Measurements from ENCODE around the gene APOBEC3G. TPM values are rescaled to one million over a fixed set of nuclear protein-coding genes. Genes with fewer than 3 reads are reported as not detected.

Gene APOBEC3G
- total and polyA plus RNA-seq, 4 experiments from 2014 or later: 44.5 to 110 (median 73.0) TPM

- DNase-seq: peak; percentile 92 to 96 (median 95)
- H3K4me1 Mint-ChIP-seq: peaks cover 59 to 94% (median 76%) of the 10 kb centered on the region in 4 donors
- peaks cover 9 to 18% of the 10 kb centered on the region in 2 donors for H3K36me3 Mint-ChIP-seq
- POLR2A ChIA-PET (ENCODE audit: partially characterized antibody): interaction anchor here (1.0 to 5.0 kb wide), 8 partner anchors 10 to 229 kb away, joined by 3 to 39 read pairs (median 8); partner anchors contain the start of genes APOBEC3C, APOBEC3G and RPL3
- no peaks in the 10 kb centered on the region for H3K9me3 ChIP-seq (ENCODE audit: control insufficient read depth in 1 of 2, low read length in 2 of 2)
- CTCF ChIA-PET (ENCODE audit: partially characterized antibody): interaction anchor here (1.0 to 1.1 kb wide), 2 partner anchors 12 to 81 kb away, joined by 3 read pairs; no protein-coding TSS in a partner anchor
- H3K9me3 Mint-ChIP-seq: no peaks in the 10 kb centered on the region
- no peaks in the 10 kb centered on the region for H3K27me3 ChIP-seq (ENCODE audit: insufficient read depth, low read length)
- H3K4me3 ChIP-seq (ENCODE audit: low read length in 2 of 2): peak overlapping the region; percentile 59 to 64
- no peaks in the 10 kb centered on the region for H3K27me3 Mint-ChIP-seq
- peaks cover 94% of the 10 kb centered on the region for H3K4me1 ChIP-seq (ENCODE audit: insufficient read depth, low read length)
- peak overlapping the region; percentile 97 to 100 (median 99) for H3K27ac Mint-ChIP-seq
- H3K27ac ChIP-seq (ENCODE audit: low read depth, low read length): peak overlapping the region; percentile 98
- peak overlapping the region; percentile 72 to 88 (median 82) for H3K4me3 Mint-ChIP-seq
- intact Hi-C loops (cut with micrococcal nuclease): loop anchor here (1.0 to 5.0 kb wide), 4 partner anchors 9 to 105 kb away; partner anchors contain the start of gene APOBEC3D
- no peaks in the 10 kb centered on the region for H3K36me3 ChIP-seq (ENCODE audit: insufficient read depth, low read length)
Observed at GRCh38 chr22:39090426-39091064, 13.5 kb downstream of the APOBEC3G start.

- intact Hi-C loops (cut with micrococcal nuclease): loop anchor here (2.0 to 5.0 kb wide), 2 partner anchors 25 to 69 kb away; partner anchors contain the start of gene APOBEC3D
- Mint-ChIP-seq H3K9me3 (no peaks in the 10 kb centered on the region), H3K4me3 (peak overlapping the region; percentile 38 to 88 (median 82)), H3K4me1 (peaks cover 61 to 95% (median 79%) of the 10 kb centered on the region in 4 donors), H3K36me3 (peaks cover 6 to 13% of the 10 kb centered on the region in 2 donors), H3K27me3 (no peaks in the 10 kb centered on the region), H3K27ac (peak overlapping the region; percentile 97 to 100 (median 99))
- DNase-seq: no peak
- ChIA-PET POLR2A (ENCODE audit: partially characterized antibody) (interaction anchor here (1.1 to 5.0 kb wide), 6 partner anchors 9 to 228 kb away, joined by 3 to 39 read pairs (median 8); partner anchors contain the start of genes APOBEC3G and RPL3), CTCF (ENCODE audit: partially characterized antibody) (interaction anchor here (1.1 kb wide), 1 partner anchor 82 kb away, joined by 3 read pairs; no protein-coding TSS in a partner anchor)
- H3K4me3 ChIP-seq (ENCODE audit: low read length in 2 of 2): no peak overlapping the region
- H3K27me3 ChIP-seq (ENCODE audit: insufficient read depth, low read length): no peaks in the 10 kb centered on the region
- peaks cover 99% of the 10 kb centered on the region for H3K4me1 ChIP-seq (ENCODE audit: insufficient read depth, low read length)
- H3K27ac ChIP-seq (ENCODE audit: low read depth, low read length): peak overlapping the region; percentile 98
- H3K36me3 ChIP-seq (ENCODE audit: insufficient read depth, low read length): no peaks in the 10 kb centered on the region
- no peaks in the 10 kb centered on the region for H3K9me3 ChIP-seq (ENCODE audit: control insufficient read depth in 1 of 2, low read length in 2 of 2)
Observed at GRCh38 chr22:39091126-39092081, 14.3 kb downstream of the APOBEC3G start.

GRCh38 chr22:39092111-39092862, 15.2 kb downstream of the APOBEC3G start:
- Mint-ChIP-seq H3K36me3 (peaks cover 5 to 10% of the 10 kb centered on the region in 2 donors), H3K4me3 (peak overlapping the region; percentile 1 to 85 (median 76)), H3K27me3 (no peaks in the 10 kb centered on the region), H3K4me1 (peaks cover 60 to 98% (median 82%) of the 10 kb centered on the region in 4 donors), H3K27ac (peak overlapping the region; percentile 97 to 100 (median 99)), H3K9me3 (no peaks in the 10 kb centered on the region)
- Histone ChIP-seq H3K27me3 (ENCODE audit: insufficient read depth, low read length) (no peaks in the 10 kb centered on the region), H3K36me3 (ENCODE audit: insufficient read depth, low read length) (no peaks in the 10 kb centered on the region), H3K9me3 (ENCODE audit: control insufficient read depth in 1 of 2, low read length in 2 of 2) (no peaks in the 10 kb centered on the region), H3K27ac (ENCODE audit: low read depth, low read length) (peak overlapping the region; percentile 98), H3K4me1 (ENCODE audit: insufficient read depth, low read length) (peaks cover 99% of the 10 kb centered on the region), H3K4me3 (ENCODE audit: low read length in 2 of 2) (no peak overlapping the region)
- intact Hi-C loops (cut with micrococcal nuclease): loop anchor here (5.0 kb wide), 1 partner anchor 70 kb away; the partner anchor contains the start of gene APOBEC3D
- DNase-seq: peak in 1 of 5 donors; percentile 48
- ChIA-PET CTCF (ENCODE audit: partially characterized antibody) (interaction anchor here (0.6 kb wide), 1 partner anchor 86 kb away, joined by 3 read pairs; no protein-coding TSS in a partner anchor), POLR2A (ENCODE audit: partially characterized antibody) (interaction anchor here (1.1 to 5.0 kb wide), 6 partner anchors 8 to 227 kb away, joined by 3 to 39 read pairs (median 8); partner anchors contain the start of genes APOBEC3G and RPL3)

- H3K27ac ChIP-seq (ENCODE audit: low read depth, low read length): peak overlapping the region; percentile 70
- Mint-ChIP-seq H3K4me3 (peak overlapping the region in 7 of 8 donors; percentile 49 to 88 (median 68)), H3K4me1 (peaks cover 59 to 98% (median 82%) of the 10 kb centered on the region in 4 donors), H3K27ac (peak overlapping the region; percentile 94 to 99 (median 96)), H3K27me3 (no peaks in the 10 kb centered on the region), H3K9me3 (no peaks in the 10 kb centered on the region), H3K36me3 (peaks cover 0 to 4% of the 10 kb centered on the region in 2 donors)
- POLR2A ChIA-PET (ENCODE audit: partially characterized antibody): interaction anchor here (0.8 to 1.5 kb wide), 13 partner anchors 13 to 343 kb away, joined by 3 to 6 read pairs (median 3); partner anchors contain the start of genes APOBEC3C and APOBEC3G
- peak; percentile 59 to 73 (median 65) for DNase-seq
- intact Hi-C loops (cut with micrococcal nuclease): loop anchor here (5.0 kb wide), 1 partner anchor 73 kb away; the partner anchor contains the start of gene APOBEC3D
- no peaks in the 10 kb centered on the region for H3K9me3 ChIP-seq (ENCODE audit: control insufficient read depth in 1 of 2, low read length in 2 of 2)
- CTCF ChIA-PET (ENCODE audit: partially characterized antibody): interaction anchor here (0.9 to 1.2 kb wide), 4 partner anchors 15 to 91 kb away, joined by 3 to 5 read pairs (median 4); no protein-coding TSS in a partner anchor
- peak overlapping the region; percentile 26 to 45 for H3K4me3 ChIP-seq (ENCODE audit: low read length in 2 of 2)
- H3K4me1 ChIP-seq (ENCODE audit: insufficient read depth, low read length): peaks cover 99% of the 10 kb centered on the region
- no peaks in the 10 kb centered on the region for H3K27me3 ChIP-seq (ENCODE audit: insufficient read depth, low read length)
- H3K36me3 ChIP-seq (ENCODE audit: insufficient read depth, low read length): no peaks in the 10 kb centered on the region
Observed at GRCh38 chr22:39094717-39095389, 17.8 kb downstream of the APOBEC3G start.

- H3K27ac Mint-ChIP-seq: peak overlapping the region; percentile 87 to 99 (median 95)
- Histone ChIP-seq H3K4me3 (ENCODE audit: low read length in 2 of 2) (no peak overlapping the region), H3K4me1 (ENCODE audit: insufficient read depth, low read length) (peaks cover 97% of the 10 kb centered on the region), H3K27me3 (ENCODE audit: insufficient read depth, low read length) (no peaks in the 10 kb centered on the region), H3K36me3 (ENCODE audit: insufficient read depth, low read length) (no peaks in the 10 kb centered on the region), H3K9me3 (ENCODE audit: control insufficient read depth in 1 of 2, low read length in 2 of 2) (no peaks in the 10 kb centered on the region), H3K27ac (ENCODE audit: low read depth, low read length) (peak overlapping the region; percentile 70)
- no peaks in the 10 kb centered on the region for H3K9me3 Mint-ChIP-seq
- ChIA-PET CTCF (ENCODE audit: partially characterized antibody) (interaction anchor here (1.2 kb wide), 1 partner anchor 93 kb away, joined by 5 read pairs; no protein-coding TSS in a partner anchor), POLR2A (ENCODE audit: partially characterized antibody) (interaction anchor here (1.4 to 1.9 kb wide), 2 partner anchors 10 to 223 kb away, joined by 4 to 6 read pairs; partner anchors contain the start of gene RPL3)
- peak overlapping the region in 4 of 8 donors; percentile 5 to 88 (median 41) for H3K4me3 Mint-ChIP-seq
- peaks cover 54 to 95% (median 78%) of the 10 kb centered on the region in 4 donors for H3K4me1 Mint-ChIP-seq
- DNase-seq: no peak
- no peaks in the 10 kb centered on the region for H3K27me3 Mint-ChIP-seq
- intact Hi-C loops (cut with micrococcal nuclease): no loop called here
- H3K36me3 Mint-ChIP-seq: no peaks in the 10 kb centered on the region
Observed at GRCh38 chr22:39095971-39096370, 18.9 kb downstream of the APOBEC3G start.
